DND-41 (cell line): ENCODE measurements around the gene TOE1.

ENCODE experiments used
- ATAC-seq: fragments of 200-7000 bp; cut with Tn5 transposase; 3 replicates; pipeline ENCODE4 v1.9.1; 2021; ENCODE audit warnings: low read depth; ENCODE audit not compliant: insufficient read depth
- DNase-seq: peaks from one replicate; pipeline ENCODE4 v3.0.0-alpha.2; 2020
- H2AFZ ChIP-seq: 2 replicates; pipeline ENCODE4 v1.6.0; 2012; ENCODE audit warnings: low read depth, low read length
- H3K27ac ChIP-seq: 2 replicates; pipeline ENCODE4 v1.5.1; 2012; ENCODE audit warnings: low read length, inconsistent platforms
- H3K27me3 ChIP-seq: fragments of 200-600 bp; sonication (generic); 2 replicates; pipeline ENCODE4 v1.6.0; 2012; ENCODE audit warnings: low read length, mild to moderate bottlenecking, inconsistent platforms; ENCODE audit not compliant: insufficient read depth, poor library complexity
- H3K36me3 ChIP-seq: 2 replicates; pipeline ENCODE4 v1.5.1; 2012; ENCODE audit warnings: low read length, inconsistent platforms; ENCODE audit not compliant: insufficient read depth
- H3K4me1 ChIP-seq: 2 replicates; pipeline ENCODE4 v1.5.1; 2012; ENCODE audit warnings: mild to moderate bottlenecking, low read length; ENCODE audit not compliant: insufficient read depth
- H3K4me2 ChIP-seq: 2 replicates; pipeline ENCODE4 v1.6.0; 2012; ENCODE audit warnings: mild to moderate bottlenecking, moderate library complexity, low read length, inconsistent platforms; ENCODE audit not compliant: insufficient read depth
- H3K4me3 ChIP-seq, 2 experiments: fragments of 200-600 bp in 1 of 2; shearing (Covaris generic) in 1 of 2; 2 replicates each; pipeline ENCODE4 v1.5.1; 2012 to 2016; ENCODE audit warnings: inconsistent platforms in 2 of 2, low read length in 2 of 2, mild to moderate bottlenecking in 2 of 2, low read depth in 1 of 2, moderate library complexity in 1 of 2
- H3K79me2 ChIP-seq: 2 replicates; pipeline ENCODE4 v1.6.0; 2012; ENCODE audit warnings: low read length, inconsistent platforms; ENCODE audit not compliant: insufficient read depth
- H3K9ac ChIP-seq: 2 replicates; pipeline ENCODE4 v1.6.0; 2012; ENCODE audit warnings: low read depth, mild to moderate bottlenecking, inconsistent platforms, low read length, moderate library complexity
- H3K9me3 ChIP-seq: 2 replicates; pipeline ENCODE4 v1.5.1; 2012; ENCODE audit warnings: low read length, moderate library complexity, mild to moderate bottlenecking, inconsistent platforms; ENCODE audit not compliant: insufficient read depth, severe bottlenecking
- H4K20me1 ChIP-seq: 2 replicates; pipeline ENCODE4 v1.6.0; 2012; ENCODE audit warnings: low read length; ENCODE audit not compliant: insufficient read depth
- EZH2 ChIP-seq: IDR thresholded peaks from 3 replicates; pipeline ENCODE4 v1.6.1; 2012; ENCODE audit warnings: borderline replicate concordance, low read depth, mild to moderate bottlenecking, moderate library complexity, low read length, inconsistent platforms; ENCODE audit not compliant: severe bottlenecking
- TF ChIP-seq, protein P1 (sequence below): IDR thresholded peaks from 2 replicates; pipeline ENCODE4 v1.5.1; 2012; ENCODE audit warnings: borderline replicate concordance, low read length, moderate library complexity, mild to moderate bottlenecking; ENCODE audit not compliant: poor library complexity, severe bottlenecking; ENCODE audit errors: extremely low read depth

Gene TOE1

GRCh38 chr1:45364294-45364693 is 24.3 kb downstream of the TOE1 start:
- Histone ChIP-seq H3K79me2 (no peaks in the 10 kb centered on the region), H3K27ac (no peak overlapping the region), H3K4me2 (no peak overlapping the region), H3K9ac (no peak overlapping the region), H2AFZ (no peak overlapping the region), H3K4me3 (no peak overlapping the region), H3K36me3 (no peaks in the 10 kb centered on the region), H4K20me1 (no peaks in the 10 kb centered on the region), H3K9me3 (no peaks in the 10 kb centered on the region), H3K4me1 (no peaks in the 10 kb centered on the region), H3K27me3 (no peaks in the 10 kb centered on the region)
- TF ChIP-seq, protein P1, sequence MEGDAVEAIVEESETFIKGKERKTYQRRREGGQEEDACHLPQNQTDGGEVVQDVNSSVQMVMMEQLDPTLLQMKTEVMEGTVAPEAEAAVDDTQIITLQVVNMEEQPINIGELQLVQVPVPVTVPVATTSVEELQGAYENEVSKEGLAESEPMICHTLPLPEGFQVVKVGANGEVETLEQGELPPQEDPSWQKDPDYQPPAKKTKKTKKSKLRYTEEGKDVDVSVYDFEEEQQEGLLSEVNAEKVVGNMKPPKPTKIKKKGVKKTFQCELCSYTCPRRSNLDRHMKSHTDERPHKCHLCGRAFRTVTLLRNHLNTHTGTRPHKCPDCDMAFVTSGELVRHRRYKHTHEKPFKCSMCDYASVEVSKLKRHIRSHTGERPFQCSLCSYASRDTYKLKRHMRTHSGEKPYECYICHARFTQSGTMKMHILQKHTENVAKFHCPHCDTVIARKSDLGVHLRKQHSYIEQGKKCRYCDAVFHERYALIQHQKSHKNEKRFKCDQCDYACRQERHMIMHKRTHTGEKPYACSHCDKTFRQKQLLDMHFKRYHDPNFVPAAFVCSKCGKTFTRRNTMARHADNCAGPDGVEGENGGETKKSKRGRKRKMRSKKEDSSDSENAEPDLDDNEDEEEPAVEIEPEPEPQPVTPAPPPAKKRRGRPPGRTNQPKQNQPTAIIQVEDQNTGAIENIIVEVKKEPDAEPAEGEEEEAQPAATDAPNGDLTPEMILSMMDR: no peak
- TF ChIP-seq EZH2: no peak
- ATAC-seq: no peak
- DNase-seq: no peak

- no peak overlapping the region for H3K4me2 ChIP-seq
- no peak overlapping the region for H2AFZ ChIP-seq
- no peaks in the 10 kb centered on the region for H3K27me3 ChIP-seq
- H3K79me2 ChIP-seq: no peaks in the 10 kb centered on the region
- H3K4me3 ChIP-seq: no peak overlapping the region
- no peak overlapping the region for H3K9ac ChIP-seq
- H3K36me3 ChIP-seq: no peaks in the 10 kb centered on the region
- DNase-seq (no peak), ATAC-seq (no peak)
- H4K20me1 ChIP-seq: no peaks in the 10 kb centered on the region
- TF ChIP-seq, protein P1: no peak
- TF ChIP-seq EZH2: no peak
- H3K9me3 ChIP-seq: no peaks in the 10 kb centered on the region
- H3K27ac ChIP-seq: no peak overlapping the region
- no peaks in the 10 kb centered on the region for H3K4me1 ChIP-seq
Observed at GRCh38 chr1:45365051-45365450, 25.1 kb downstream of the TOE1 start.

- no peak for DNase-seq
- Histone ChIP-seq H3K36me3 (no peaks in the 10 kb centered on the region), H3K9ac (no peak overlapping the region), H3K4me2 (no peak overlapping the region), H3K9me3 (no peaks in the 10 kb centered on the region), H3K79me2 (no peaks in the 10 kb centered on the region), H2AFZ (no peak overlapping the region; the same call in 1 of the 2 replicates), H4K20me1 (no peaks in the 10 kb centered on the region), H3K27me3 (no peaks in the 10 kb centered on the region), H3K4me1 (no peaks in the 10 kb centered on the region), H3K4me3 (no peak overlapping the region), H3K27ac (no peak overlapping the region)
- ATAC-seq: no peak
- TF ChIP-seq, protein P1: no peak
Observed at GRCh38 chr1:45370575-45370974, 30.6 kb downstream of the TOE1 start.

DNA sequence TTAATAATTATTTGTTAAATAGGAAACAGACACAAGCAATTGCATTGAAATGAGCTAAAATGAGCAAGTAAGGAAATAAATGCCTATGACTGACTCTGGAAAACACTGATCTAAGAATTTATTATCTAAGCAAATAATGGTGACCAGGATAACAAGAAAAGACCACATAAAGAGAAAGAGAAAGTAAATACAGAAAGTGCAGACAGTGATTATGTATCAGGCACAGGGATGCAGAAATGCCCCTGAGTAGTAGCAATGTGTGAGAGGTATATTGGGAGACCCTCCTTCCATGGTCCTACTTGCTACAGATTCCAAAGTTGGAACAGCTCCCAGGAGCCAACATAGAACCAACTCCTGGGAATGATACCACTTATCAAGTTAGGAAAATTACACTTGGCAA is 33.6 kb downstream of the TOE1 start:
- H3K9me3 ChIP-seq: no peaks in the 10 kb centered on the region
- no peak overlapping the region for H2AFZ ChIP-seq
- ATAC-seq: no peak
- H3K4me3 ChIP-seq: no peak overlapping the region
- no peak overlapping the region for H3K4me2 ChIP-seq
- TF ChIP-seq, protein P1: no peak
- TF ChIP-seq EZH2: no peak
- no peaks in the 10 kb centered on the region for H3K4me1 ChIP-seq
- H3K9ac ChIP-seq: no peak overlapping the region
- H3K27ac ChIP-seq: no peak overlapping the region
- H3K36me3 ChIP-seq: no peaks in the 10 kb centered on the region
- DNase-seq: no peak
- H3K79me2 ChIP-seq: no peaks in the 10 kb centered on the region
- H4K20me1 ChIP-seq: no peaks in the 10 kb centered on the region
- no peaks in the 10 kb centered on the region for H3K27me3 ChIP-seq
